DMS 273 treated with DMSO at 0.1 percent for 48 hours (cell line): ENCODE data around the gene ANTXR1.
A peak's percentile ranks its signal among the peaks of the same experiment; 100 is the strongest.

Experiments
- DNase-seq: peaks from one replicate; lab custom pipeline; 2025; lab: John Stamatoyannopoulos, UW

ANTXR1 gene

GRCh38 chr2:69181806-69182427, 168.9 kb downstream of the ANTXR1 start:
- DNase-seq: no peak

- no peak for DNase-seq
Measured at GRCh38 chr2:69183659-69184058, 170.7 kb downstream of the ANTXR1 start.

GRCh38 chr2:69184224-69184623, 171.2 kb downstream of the ANTXR1 start:
- DNase-seq: peak; percentile 4

DNA sequence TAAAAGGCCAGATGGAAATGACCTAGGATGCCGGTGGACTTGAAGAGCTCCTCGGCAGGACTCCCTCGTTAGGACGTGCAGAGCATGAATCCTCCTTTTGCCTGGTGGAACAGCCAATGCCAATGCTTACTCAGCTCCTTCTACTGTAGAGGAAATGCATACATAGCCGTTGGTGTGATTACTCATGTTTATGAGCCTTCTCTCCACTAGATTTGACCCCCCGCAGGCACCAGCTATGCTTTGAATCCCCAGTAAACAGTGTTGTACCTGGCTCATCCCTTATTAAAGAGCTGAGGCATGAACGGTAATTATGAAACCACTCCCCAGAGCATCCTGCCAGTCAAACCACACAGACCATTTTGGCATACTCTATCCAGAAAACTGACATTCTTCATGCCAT, 172.8 kb downstream of the ANTXR1 start:
- DNase-seq: no peak

DNA sequence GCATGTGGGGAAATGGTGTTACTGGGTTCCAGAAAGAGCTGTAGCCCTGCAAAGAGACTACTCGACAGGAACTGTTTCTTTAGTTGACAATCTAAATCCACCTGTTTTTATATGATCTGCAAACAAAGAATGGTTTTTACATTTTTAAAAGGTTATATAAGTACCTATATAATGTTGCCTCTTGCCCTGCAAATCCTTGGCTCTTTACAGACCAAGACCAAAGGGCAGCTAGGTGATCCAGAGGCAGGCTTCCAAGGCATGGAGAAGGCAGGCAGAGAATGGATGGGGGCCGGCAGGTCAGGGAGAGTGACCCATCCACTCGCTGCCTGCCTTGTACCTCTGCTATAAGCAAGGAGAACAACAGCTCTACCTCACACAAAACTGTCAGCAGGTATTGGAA, 173.6 kb downstream of the ANTXR1 start:
- DNase-seq: no peak

DNA sequence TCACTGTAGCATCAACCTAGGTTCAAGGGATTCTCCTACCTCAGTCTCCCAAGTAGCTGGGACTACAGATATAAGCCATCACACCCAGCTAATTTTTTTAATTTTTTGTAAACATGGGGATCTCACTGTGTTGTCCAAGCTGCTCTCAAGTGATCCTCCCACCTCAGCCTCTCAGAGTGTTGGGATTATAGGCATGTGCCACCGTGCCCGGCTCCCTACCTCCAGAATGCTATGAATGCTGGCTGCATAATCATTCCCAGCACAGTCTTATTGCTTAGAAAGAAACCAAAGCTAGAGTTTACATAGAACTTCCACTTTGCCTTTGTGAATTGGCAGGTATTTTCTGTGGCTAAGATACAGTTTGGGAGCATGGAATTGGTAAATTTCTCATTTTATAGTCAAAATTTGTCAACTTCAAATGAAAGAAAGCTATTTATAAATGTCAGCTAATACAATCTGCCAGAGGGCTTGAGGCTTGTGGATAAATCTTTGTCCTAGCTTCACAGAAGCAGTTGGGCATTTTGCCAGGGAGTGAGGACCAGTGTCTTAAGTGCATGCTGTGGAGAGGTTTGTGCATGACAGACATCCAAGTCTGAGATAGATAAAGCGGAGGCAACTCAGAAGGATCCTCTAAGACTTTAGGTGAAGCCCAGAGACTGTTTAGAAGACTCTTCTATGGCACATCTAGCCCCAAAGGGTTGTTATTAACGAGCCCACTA, 175.4 kb downstream of the ANTXR1 start:
- DNase-seq: no peak

DNA sequence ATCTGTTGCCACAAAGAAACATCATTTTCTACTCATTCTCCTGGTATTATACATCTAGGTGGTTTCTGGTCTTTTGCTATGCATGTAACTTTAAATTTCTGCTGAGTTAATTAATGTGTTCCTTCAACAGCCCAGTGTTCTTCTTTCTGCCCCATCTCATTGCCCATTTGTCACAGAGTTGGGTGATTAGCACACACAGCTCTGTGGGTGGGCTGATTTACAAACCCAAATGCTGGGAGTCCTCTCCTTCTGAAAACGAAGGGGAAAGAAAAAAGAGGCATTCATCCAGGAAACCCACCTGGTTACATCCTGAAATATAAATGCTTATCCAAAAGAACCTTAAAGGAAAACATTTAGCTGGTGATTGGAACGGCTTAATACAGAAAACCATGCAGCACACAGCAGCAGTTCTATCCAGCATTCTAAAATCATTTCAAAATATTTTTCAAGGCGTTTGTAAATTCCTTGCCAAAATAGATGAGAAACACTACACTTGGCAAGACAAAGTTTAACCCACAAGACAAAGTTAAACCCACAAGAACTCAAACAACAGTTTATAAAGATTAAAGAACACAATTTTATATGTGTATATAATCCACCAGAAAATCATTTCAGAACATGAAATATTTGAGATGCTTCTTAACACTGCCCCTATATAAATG, 177.9 kb downstream of the ANTXR1 start:
- DNase-seq: no peak

DNA sequence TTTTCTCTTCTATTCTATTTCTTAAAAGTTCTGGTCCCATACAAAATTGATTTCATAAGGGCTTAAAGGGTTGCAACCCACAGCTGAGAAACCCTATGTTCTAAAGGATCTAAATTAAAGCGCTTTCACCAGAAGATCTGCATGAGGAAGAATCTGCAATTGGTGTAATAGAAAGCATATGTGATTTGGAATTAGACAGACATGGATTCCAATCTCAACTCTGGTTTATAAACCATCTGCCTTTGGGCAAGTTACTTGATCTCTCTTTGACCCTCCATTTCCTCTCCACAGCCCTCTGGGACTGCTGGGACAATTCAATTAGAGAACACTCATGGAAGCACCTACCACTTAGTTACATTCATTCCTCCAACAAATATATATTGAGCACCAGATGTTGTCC, 178.7 kb downstream of the ANTXR1 start:
- no peak for DNase-seq

DNA sequence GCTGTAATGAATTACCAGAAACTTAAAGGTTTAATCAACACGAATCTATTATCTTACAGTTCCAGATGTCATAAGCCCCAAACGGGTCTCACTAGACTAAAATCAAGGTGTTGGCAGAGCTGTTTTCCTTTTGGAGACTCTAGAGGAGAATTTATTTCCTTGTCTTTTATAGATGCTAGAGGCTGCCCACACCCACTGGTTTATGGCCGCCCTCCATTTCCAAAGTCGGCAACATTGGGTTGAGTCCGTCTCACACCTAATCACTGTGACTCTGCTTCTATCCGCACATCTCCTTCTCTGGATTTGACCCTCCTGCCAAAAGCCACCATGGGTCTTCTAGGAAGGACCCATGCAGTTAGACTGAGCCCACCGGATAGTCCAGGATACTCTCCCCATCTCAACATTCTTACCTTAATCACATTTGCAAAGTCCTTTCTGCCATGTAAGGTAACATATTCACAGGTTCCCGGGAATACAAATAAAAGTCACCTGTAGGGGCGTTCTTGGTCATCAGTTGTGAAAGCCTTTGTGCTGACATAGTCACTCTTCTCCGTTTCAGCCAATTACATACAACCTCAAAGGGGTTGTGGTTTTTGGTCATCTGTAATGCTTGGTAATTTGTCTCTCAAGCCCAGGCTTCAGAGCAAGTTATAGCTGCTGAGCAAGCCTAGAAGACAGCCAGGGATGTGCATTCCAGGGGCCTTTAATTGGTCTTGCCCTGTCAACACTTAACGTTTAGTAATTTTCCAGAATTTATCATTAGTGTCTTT, 179.4 kb downstream of the ANTXR1 start:
- no peak for DNase-seq

GRCh38 chr2:69195706-69196105, 182.7 kb downstream of the ANTXR1 start:
- no peak for DNase-seq

DNA sequence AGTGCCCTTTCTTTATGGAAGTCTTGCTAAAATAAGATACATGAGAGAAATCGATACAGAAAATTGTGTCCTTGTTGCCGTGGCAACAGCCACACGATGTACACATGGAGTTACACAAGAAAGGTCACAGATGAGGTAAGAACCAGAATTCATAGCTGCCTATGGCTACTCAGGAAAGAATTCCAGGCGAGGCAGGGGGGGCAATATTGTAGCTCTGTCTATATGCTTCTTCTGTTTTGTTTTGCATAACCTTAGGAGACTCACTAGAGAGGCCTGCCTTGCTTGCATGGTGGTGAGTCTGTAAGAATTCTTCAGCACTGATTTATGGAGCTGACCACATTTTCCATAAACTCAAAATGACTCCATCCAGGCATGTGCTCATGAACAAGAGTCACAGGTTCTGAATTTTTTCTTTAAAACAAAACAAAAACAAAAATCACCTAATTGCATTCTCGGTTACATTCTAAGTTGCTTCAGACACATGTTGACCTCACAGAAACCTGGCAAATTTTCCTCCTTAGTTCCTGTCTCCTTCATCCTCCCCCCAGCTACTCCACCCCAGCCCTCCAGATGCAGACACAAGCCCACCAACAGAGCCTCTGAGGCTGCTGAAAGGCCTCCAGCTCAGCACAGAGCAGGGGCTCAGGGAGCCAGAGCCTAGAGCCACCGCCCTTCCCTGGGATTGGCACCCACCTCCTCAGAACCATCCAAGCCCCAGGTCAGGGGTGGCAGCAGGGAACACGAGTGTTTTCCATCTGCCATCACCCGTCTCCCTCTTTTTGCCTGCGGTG, 183.5 kb downstream of the ANTXR1 start:
- no peak for DNase-seq

DNA sequence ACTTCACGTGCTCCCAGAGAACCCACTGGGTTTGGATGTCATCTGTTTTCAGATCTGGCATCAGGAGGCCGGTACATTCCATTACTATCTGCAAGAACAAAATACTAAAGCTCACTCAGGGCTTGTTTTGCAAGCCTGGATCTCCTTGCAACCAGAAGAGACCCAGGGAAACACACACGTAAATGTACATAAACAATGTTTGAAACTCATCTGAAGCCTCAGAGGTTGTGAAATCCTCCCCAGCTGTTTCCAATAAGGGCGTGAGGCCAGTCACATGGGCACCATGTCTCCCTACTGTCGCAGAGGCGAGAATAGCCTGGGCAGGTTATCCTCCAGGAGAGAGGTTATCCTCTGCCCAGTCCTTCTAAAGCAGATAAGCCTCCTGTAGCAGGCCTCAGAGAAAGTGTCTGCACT, 187.1 kb downstream of the ANTXR1 start:
- no peak for DNase-seq

GRCh38 chr2:69201259-69201658, 188.3 kb downstream of the ANTXR1 start:
- no peak for DNase-seq

DNA sequence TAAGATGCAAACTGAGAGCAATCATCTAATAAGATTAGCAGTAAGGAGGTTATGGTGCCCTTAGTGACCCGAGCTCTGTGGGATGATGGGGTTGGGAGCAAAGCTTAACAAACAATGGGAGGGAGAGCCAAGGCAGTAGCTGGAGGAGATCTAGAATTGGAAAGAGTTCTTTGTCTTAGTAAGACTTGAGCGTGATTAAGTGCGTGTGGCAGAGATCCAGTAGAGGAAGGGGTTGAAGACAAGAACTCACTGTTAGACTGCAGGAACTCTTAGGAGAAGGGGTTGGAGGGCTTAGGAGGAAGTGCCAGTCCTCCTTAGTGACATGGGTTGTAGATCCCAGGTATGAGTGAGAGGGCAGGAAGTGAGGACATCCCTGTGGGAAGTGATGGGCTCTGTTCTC, 189.3 kb downstream of the ANTXR1 start:
- DNase-seq: no peak

DNA sequence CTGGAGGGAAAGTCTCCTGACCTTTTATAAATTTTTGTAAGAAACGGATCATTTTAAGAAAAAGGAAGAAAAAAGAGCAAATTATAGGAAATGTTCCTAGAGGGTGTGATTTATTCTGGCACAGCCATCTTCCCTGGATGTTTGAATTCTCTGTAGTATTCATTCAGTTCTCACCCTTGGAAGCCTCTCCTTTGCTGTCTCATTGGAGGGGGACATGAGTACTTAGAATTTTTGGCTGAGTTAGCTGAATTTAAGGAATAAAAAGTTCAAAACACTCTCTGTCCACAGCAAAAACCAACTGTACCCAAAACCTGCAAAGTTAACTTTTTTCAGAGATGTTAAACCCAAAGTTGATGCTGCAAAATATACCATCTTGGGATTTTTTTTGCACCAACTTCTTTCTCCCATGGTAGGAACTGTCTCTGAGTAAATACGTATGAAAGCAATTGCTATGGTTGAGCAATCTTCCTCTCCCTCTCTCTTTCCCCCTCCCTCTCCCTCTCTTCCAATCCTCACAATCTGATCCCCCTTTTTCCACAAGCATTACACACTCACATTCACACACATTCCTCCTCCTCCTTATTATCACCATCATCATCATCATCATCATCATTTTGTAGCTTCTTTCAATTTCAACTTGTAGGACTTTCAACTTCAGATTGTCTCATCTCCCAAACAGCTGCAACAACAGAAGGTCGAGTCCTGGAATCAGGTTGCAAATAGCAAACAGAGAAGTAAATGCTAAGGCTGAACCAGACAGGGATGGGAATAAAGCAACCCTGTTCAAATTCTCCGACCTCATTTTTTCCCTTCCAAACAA, 190.4 kb downstream of the ANTXR1 start:
- no peak for DNase-seq

DNA sequence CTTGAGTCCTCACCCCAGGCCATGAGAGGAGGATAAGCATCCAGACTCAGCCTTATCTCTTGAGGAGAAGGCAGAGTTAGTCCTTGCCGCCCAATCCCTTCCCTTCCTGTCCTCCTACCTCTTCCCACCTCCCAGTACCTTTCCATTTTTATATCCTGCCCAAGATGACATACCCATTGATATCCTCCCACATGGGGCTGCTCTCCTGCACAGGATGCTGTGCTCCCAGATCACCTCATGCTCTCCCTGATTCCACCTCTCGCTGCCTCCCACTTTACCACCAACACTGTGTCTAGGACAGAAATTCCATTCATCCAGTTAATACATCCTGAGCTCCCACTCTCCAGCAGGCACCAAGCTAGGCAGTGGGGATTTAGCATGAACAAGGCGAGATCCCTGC, 191.7 kb downstream of the ANTXR1 start:
- DNase-seq: no peak

DNA sequence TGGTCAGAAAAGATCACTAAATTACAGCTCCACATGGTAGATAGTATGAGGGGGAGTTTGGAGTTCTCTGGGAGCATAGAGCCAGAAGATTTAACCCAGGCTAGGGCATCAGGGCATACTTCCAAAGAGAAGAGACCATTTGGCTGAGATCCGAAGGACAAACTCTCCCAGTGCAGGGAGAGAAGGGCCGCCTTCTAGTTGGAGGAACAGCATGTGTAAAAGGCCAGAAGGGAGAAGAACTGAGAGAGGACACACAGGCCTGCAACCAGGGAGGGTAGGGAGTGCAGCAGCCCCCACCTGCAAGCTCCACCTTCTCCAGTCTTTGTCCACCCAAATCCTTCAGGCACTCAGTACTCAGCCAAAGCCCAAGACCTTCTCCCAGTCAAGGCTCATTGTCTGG, 192.1 kb downstream of the ANTXR1 start:
- DNase-seq: no peak

GRCh38 chr2:69205491-69205890, 192.5 kb downstream of the ANTXR1 start:
- DNase-seq: no peak

GRCh38 chr2:69208023-69208595, 195.1 kb downstream of the ANTXR1 start:
- DNase-seq: no peak

- DNase-seq: no peak
Measured at GRCh38 chr2:69209482-69209881, 196.5 kb downstream of the ANTXR1 start.

- no peak for DNase-seq
Measured at GRCh38 chr2:69210385-69210784, 197.4 kb downstream of the ANTXR1 start.
